ENCODE results near the gene RNF149.

DNA sequence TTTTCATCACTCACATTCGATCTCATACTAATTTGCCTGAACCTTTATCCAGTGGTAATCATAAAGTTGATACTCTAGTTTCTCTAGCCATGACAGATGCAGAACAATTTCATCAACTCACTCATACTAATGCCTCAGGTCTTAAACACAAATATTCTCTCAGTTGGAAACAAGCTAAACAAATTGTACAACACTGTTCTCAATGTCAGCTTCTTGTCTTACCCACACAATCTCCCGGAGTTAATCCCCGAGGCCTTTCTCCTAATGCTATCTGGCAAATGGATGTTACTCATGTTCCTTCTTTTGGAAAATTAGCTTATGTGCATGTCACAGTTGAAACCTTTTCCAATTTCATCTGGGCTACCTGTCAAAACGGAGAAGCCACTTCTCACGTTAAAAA is 67.3 kb downstream of the RNF149 start:
- TF ChIP-seq, protein P1, sequence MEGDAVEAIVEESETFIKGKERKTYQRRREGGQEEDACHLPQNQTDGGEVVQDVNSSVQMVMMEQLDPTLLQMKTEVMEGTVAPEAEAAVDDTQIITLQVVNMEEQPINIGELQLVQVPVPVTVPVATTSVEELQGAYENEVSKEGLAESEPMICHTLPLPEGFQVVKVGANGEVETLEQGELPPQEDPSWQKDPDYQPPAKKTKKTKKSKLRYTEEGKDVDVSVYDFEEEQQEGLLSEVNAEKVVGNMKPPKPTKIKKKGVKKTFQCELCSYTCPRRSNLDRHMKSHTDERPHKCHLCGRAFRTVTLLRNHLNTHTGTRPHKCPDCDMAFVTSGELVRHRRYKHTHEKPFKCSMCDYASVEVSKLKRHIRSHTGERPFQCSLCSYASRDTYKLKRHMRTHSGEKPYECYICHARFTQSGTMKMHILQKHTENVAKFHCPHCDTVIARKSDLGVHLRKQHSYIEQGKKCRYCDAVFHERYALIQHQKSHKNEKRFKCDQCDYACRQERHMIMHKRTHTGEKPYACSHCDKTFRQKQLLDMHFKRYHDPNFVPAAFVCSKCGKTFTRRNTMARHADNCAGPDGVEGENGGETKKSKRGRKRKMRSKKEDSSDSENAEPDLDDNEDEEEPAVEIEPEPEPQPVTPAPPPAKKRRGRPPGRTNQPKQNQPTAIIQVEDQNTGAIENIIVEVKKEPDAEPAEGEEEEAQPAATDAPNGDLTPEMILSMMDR (IDR thresholded peaks at IDR 0.05): no peak
- TF ChIP-seq POLR2AphosphoS5 (IDR thresholded peaks at IDR 0.05) (no peak), EP300 (IDR thresholded peaks at IDR 0.05; ENCODE audit: low read depth) (no peak), POLR2A (IDR thresholded peaks at IDR 0.05) (no peak)
